Activated CD4-positive, CD25-positive, alpha-beta regulatory T cell treated with anti-CD3 and anti-CD28 coated beads, Interleukin-2, amount 50 U/mL, for 72 hours (primary cell): ENCODE results near the gene DDX47.
A peak's percentile ranks its signal among the peaks of the same experiment; 100 is the strongest.
"Not testable (repeated sequence)": the region's sequence is repeated elsewhere in the genome, so short reads cannot be mapped to it uniquely, and the experiment has no call there.

ENCODE experiments used
- DNase-seq: peaks from one replicate; pipeline ENCODE4 v3.0.0; 2021

DDX47 gene

GRCh38 chr12:12823300-12823699 is 10.2 kb downstream of the DDX47 start:
- no peak for DNase-seq

GRCh38 chr12:12823811-12824210 is 10.7 kb downstream of the DDX47 start:
- DNase-seq: no peak

GRCh38 chr12:12835378-12836146 is 22.4 kb downstream of the DDX47 start:
- no peak for DNase-seq

- no peak for DNase-seq
Observed at GRCh38 chr12:12836571-12836970, 23.4 kb downstream of the DDX47 start.

GRCh38 chr12:12837025-12837812 is 24.1 kb downstream of the DDX47 start:
- peak; percentile 39 for DNase-seq

- no peak for DNase-seq
Observed at GRCh38 chr12:12837813-12838153, 24.6 kb downstream of the DDX47 start.

- DNase-seq: no peak
Observed at GRCh38 chr12:12839003-12839395, 25.9 kb downstream of the DDX47 start.

- DNase-seq: not testable (repeated sequence)
Observed at GRCh38 chr12:12839439-12839838, 26.3 kb downstream of the DDX47 start.

- DNase-seq: no peak
Observed at GRCh38 chr12:12839873-12840579, 26.9 kb downstream of the DDX47 start.

GRCh38 chr12:12840580-12840899 is 27.4 kb downstream of the DDX47 start:
- no peak for DNase-seq

- DNase-seq: not testable (repeated sequence)
Observed at GRCh38 chr12:12841428-12841827, 28.3 kb downstream of the DDX47 start.

- DNase-seq: no peak
Observed at GRCh38 chr12:12845794-12846243, 32.7 kb downstream of the DDX47 start.

- DNase-seq: not testable (repeated sequence)
Observed at GRCh38 chr12:12846780-12847179, 33.6 kb downstream of the DDX47 start.

GRCh38 chr12:12853435-12853834 is 40.3 kb downstream of the DDX47 start:
- DNase-seq: no peak

- DNase-seq: no peak
Observed at GRCh38 chr12:12859690-12860089, 46.5 kb downstream of the DDX47 start.

- no peak for DNase-seq
Observed at GRCh38 chr12:12864243-12864642, 51.1 kb downstream of the DDX47 start.

GRCh38 chr12:12868477-12869235 is 55.5 kb downstream of the DDX47 start:
- no peak for DNase-seq

GRCh38 chr12:12870465-12870864 is 57.3 kb downstream of the DDX47 start:
- no peak for DNase-seq

- no peak for DNase-seq
Observed at GRCh38 chr12:12871587-12872138, 58.5 kb downstream of the DDX47 start.

GRCh38 chr12:12872139-12872933 is 59.2 kb downstream of the DDX47 start:
- DNase-seq: no peak

GRCh38 chr12:12872934-12873275 is 59.8 kb downstream of the DDX47 start:
- DNase-seq: no peak

- no peak for DNase-seq
Observed at GRCh38 chr12:12874029-12874428, 60.9 kb downstream of the DDX47 start.
